K562 (cell line): ENCODE results near the gene SCYL1.

Source experiments
- FOXK2 ChIP-seq, 2 experiments: fragments of 450-650 bp; IDR thresholded peaks in 1 of 2; conservative IDR thresholded peaks in 1 of 2; 2 replicates each; pipeline ENCODE4 v1.6.1; 2016; ENCODE audit warnings: low read depth in 2 of 2, mild to moderate bottlenecking in 1 of 2
- GATAD2A ChIP-seq: fragments of 450-650 bp; IDR thresholded peaks from 2 replicates; pipeline ENCODE4 v1.6.1; 2017
- KAT8 ChIP-seq: fragments of 450-650 bp; IDR thresholded peaks from 2 replicates; pipeline ENCODE4 v1.6.1; 2016; ENCODE audit warnings: low read depth, mild to moderate bottlenecking
- MEF2A ChIP-seq: IDR thresholded peaks from 2 replicates; pipeline ENCODE4 v1.6.1; 2011; ENCODE audit warnings: low read depth, mild to moderate bottlenecking, low read length, moderate library complexity; ENCODE audit not compliant: control insufficient read depth
- POLR2A ChIP-seq: fragments of 450-650 bp; conservative IDR thresholded peaks from 2 replicates; pipeline ENCODE4 v1.6.1; 2016
- POLR2AphosphoS5 ChIP-seq: IDR thresholded peaks from 2 replicates; pipeline ENCODE4 v1.6.1; 2011; ENCODE audit warnings: mild to moderate bottlenecking, low read depth, low read length, moderate library complexity; ENCODE audit not compliant: control insufficient read depth, insufficient read depth
- RCOR1 ChIP-seq, 2 experiments: IDR thresholded peaks; 2 replicates each; pipeline ENCODE4 v1.6.1; 2012; ENCODE audit warnings: low read depth in 2 of 2, low read length in 2 of 2, borderline replicate concordance in 1 of 2, improper control_type of control experiment in 1 of 2
- SIN3A ChIP-seq, 2 experiments: fragments of 150-350 bp in 1 of 2; IDR thresholded peaks; 2 replicates each; pipeline ENCODE4 v1.6.1; 2011 to 2016; ENCODE audit warnings: borderline replicate concordance in 2 of 2, low read depth in 2 of 2, low read length in 2 of 2, mild to moderate bottlenecking in 2 of 2, moderate library complexity in 2 of 2; ENCODE audit not compliant: control insufficient read depth in 1 of 2
- ZNF3 ChIP-seq: fragments of 250-450 bp; sonication (Bioruptor Pico); IDR thresholded peaks from 2 replicates; pipeline ENCODE4 v1.5.0; 2021; ENCODE audit warnings: mild to moderate bottlenecking, moderate library complexity
- TF ChIP-seq, protein P1 (sequence below), 3 experiments: IDR thresholded peaks in 2 of 3; conservative IDR thresholded peaks in 1 of 3; 2 replicates each; pipeline ENCODE4 v1.5.1; 2011 to 2012; ENCODE audit warnings: low read length in 3 of 3, mild to moderate bottlenecking in 3 of 3, control low read depth in 2 of 3, improper control_type of control experiment in 1 of 3, inconsistent platforms in 1 of 3, low read depth in 1 of 3, mixed read lengths in 1 of 3, moderate library complexity in 1 of 3; ENCODE audit not compliant: insufficient read depth in 2 of 3
- TF ChIP-seq, protein P2 (sequence below): fragments of 450-650 bp; formaldehyde crosslinking; IDR thresholded peaks from 2 replicates; pipeline ENCODE4 v1.4.0; 2020; ENCODE audit warnings: mild to moderate bottlenecking, moderate library complexity
- TF ChIP-seq, protein P3 (sequence below): sonication (generic); formaldehyde crosslinking; IDR thresholded peaks from 2 replicates; pipeline ENCODE4 v1.8.1; 2023; ENCODE audit warnings: mild to moderate bottlenecking, missing genetic modification reagents
- TF ChIP-seq, protein P4 (sequence below): fragments of 250-450 bp; sonication (Bioruptor Pico); IDR thresholded peaks from 2 replicates; pipeline ENCODE4 v1.4.0; 2020; ENCODE audit warnings: borderline replicate concordance
- TF ChIP-seq, protein P5 (sequence below), 2 experiments: fragments of 450-650 bp; IDR thresholded peaks; 2 replicates each; pipeline ENCODE4 v1.6.1; 2018; ENCODE audit warnings: mild to moderate bottlenecking in 2 of 2, low read depth in 1 of 2; ENCODE audit not compliant: partially characterized antibody in 2 of 2

DNA sequence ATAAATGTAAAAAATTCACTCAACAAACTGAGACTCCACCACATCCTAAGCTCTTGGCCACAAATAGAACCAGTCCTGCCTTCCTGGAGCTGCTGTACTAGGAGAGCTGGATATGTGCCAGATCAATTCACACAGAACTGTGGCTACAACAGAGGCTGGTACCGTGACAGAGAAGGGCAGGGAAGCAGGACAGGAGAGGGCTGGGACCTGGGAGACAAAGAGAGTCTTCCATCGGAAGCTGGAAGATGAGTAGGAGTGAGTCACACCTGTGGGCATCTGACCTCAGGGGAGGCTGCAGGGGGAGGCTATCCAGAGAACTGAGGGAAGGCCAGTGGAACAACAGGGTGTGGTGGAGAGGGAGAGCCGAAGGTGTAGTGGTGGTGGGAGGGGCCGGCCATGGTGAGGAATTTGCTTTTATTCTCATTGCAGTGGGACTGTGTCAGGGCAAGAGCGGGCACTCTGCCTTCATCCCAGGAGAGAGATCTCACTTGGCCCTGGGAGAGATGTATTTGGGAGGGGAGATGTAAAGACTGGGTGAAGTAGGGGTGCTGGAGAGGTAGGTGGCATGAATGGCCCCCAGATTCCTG is 35.2 kb downstream of the SCYL1 start:
- TF ChIP-seq MEF2A, result no peak
- TF ChIP-seq, protein P1, sequence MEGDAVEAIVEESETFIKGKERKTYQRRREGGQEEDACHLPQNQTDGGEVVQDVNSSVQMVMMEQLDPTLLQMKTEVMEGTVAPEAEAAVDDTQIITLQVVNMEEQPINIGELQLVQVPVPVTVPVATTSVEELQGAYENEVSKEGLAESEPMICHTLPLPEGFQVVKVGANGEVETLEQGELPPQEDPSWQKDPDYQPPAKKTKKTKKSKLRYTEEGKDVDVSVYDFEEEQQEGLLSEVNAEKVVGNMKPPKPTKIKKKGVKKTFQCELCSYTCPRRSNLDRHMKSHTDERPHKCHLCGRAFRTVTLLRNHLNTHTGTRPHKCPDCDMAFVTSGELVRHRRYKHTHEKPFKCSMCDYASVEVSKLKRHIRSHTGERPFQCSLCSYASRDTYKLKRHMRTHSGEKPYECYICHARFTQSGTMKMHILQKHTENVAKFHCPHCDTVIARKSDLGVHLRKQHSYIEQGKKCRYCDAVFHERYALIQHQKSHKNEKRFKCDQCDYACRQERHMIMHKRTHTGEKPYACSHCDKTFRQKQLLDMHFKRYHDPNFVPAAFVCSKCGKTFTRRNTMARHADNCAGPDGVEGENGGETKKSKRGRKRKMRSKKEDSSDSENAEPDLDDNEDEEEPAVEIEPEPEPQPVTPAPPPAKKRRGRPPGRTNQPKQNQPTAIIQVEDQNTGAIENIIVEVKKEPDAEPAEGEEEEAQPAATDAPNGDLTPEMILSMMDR (IDR thresholded peaks at IDR 0.05 in 2 of 3, conservative IDR thresholded peaks at IDR 0.05 in 1 of 3; ENCODE audit: insufficient read depth in 2 of 3, low read depth in 1 of 3, low read length in 3 of 3), result no peak
- no peak for TF ChIP-seq KAT8
- TF ChIP-seq, protein P2, sequence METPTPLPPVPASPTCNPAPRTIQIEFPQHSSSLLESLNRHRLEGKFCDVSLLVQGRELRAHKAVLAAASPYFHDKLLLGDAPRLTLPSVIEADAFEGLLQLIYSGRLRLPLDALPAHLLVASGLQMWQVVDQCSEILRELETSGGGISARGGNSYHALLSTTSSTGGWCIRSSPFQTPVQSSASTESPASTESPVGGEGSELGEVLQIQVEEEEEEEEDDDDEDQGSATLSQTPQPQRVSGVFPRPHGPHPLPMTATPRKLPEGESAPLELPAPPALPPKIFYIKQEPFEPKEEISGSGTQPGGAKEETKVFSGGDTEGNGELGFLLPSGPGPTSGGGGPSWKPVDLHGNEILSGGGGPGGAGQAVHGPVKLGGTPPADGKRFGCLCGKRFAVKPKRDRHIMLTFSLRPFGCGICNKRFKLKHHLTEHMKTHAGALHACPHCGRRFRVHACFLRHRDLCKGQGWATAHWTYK (CRISPR knock-in tag), result no peak
- no peak for TF ChIP-seq SIN3A (IDR thresholded peaks at IDR 0.05; ENCODE audit: borderline replicate concordance in 2 of 2, control insufficient read depth in 1 of 2, low read depth in 2 of 2, low read length in 2 of 2)
- no peak for TF ChIP-seq ZNF3 (CRISPR knock-in tag)
- TF ChIP-seq, protein P3, sequence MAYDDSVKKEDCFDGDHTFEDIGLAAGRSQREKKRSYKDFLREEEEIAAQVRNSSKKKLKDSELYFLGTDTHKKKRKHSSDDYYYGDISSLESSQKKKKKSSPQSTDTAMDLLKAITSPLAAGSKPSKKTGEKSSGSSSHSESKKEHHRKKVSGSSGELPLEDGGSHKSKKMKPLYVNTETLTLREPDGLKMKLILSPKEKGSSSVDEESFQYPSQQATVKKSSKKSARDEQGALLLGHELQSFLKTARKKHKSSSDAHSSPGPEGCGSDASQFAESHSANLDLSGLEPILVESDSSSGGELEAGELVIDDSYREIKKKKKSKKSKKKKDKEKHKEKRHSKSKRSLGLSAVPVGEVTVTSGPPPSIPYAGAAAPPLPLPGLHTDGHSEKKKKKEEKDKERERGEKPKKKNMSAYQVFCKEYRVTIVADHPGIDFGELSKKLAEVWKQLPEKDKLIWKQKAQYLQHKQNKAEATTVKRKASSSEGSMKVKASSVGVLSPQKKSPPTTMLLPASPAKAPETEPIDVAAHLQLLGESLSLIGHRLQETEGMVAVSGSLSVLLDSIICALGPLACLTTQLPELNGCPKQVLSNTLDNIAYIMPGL (CRISPR knock-in tag), result no peak
- TF ChIP-seq, protein P4, sequence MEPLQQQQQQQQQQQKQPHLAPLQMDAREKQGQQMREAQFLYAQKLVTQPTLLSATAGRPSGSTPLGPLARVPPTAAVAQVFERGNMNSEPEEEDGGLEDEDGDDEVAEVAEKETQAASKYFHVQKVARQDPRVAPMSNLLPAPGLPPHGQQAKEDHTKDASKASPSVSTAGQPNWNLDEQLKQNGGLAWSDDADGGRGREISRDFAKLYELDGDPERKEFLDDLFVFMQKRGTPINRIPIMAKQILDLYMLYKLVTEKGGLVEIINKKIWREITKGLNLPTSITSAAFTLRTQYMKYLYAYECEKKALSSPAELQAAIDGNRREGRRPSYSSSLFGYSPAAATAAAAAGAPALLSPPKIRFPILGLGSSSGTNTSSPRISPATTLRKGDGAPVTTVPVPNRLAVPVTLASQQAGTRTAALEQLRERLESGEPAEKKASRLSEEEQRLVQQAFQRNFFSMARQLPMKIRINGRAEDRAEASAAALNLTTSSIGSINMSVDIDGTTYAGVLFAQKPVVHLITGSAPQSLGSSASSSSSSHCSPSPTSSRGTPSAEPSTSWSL, result no peak
- no peak for TF ChIP-seq FOXK2 (conservative IDR thresholded peaks at IDR 0.05 in 1 of 2, IDR thresholded peaks at IDR 0.05 in 1 of 2; ENCODE audit: low read depth in 2 of 2)
- TF ChIP-seq, protein P5, sequence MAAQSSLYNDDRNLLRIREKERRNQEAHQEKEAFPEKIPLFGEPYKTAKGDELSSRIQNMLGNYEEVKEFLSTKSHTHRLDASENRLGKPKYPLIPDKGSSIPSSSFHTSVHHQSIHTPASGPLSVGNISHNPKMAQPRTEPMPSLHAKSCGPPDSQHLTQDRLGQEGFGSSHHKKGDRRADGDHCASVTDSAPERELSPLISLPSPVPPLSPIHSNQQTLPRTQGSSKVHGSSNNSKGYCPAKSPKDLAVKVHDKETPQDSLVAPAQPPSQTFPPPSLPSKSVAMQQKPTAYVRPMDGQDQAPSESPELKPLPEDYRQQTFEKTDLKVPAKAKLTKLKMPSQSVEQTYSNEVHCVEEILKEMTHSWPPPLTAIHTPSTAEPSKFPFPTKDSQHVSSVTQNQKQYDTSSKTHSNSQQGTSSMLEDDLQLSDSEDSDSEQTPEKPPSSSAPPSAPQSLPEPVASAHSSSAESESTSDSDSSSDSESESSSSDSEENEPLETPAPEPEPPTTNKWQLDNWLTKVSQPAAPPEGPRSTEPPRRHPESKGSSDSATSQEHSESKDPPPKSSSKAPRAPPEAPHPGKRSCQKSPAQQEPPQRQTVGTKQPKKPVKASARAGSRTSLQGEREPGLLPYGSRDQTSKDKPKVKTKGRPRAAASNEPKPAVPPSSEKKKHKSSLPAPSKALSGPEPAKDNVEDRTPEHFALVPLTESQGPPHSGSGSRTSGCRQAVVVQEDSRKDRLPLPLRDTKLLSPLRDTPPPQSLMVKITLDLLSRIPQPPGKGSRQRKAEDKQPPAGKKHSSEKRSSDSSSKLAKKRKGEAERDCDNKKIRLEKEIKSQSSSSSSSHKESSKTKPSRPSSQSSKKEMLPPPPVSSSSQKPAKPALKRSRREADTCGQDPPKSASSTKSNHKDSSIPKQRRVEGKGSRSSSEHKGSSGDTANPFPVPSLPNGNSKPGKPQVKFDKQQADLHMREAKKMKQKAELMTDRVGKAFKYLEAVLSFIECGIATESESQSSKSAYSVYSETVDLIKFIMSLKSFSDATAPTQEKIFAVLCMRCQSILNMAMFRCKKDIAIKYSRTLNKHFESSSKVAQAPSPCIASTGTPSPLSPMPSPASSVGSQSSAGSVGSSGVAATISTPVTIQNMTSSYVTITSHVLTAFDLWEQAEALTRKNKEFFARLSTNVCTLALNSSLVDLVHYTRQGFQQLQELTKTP (IDR thresholded peaks at IDR 0.05; ENCODE audit: low read depth in 1 of 2, partially characterized antibody in 2 of 2), result no peak
- TF ChIP-seq RCOR1 (IDR thresholded peaks at IDR 0.05; ENCODE audit: borderline replicate concordance in 1 of 2, low read depth in 2 of 2, low read length in 2 of 2), result no peak
- TF ChIP-seq POLR2A, result no peak
- TF ChIP-seq GATAD2A, result no peak
- TF ChIP-seq POLR2AphosphoS5, result no peak
